ENCODE measurements around the gene LRRC8D. TPM values are rescaled to one million over a fixed set of nuclear protein-coding genes. Genes with fewer than 3 reads are reported as not detected.
A peak's percentile ranks its signal among the peaks of the same experiment; 100 is the strongest.

The LRRC8D gene
- total and polyA plus RNA-seq, 9 of the 15 experiments (the other 6 are each of a cell fraction or from before 2014, with no cell fraction given) = 3.4 to 53.9 (median 15.9) TPM

DNA sequence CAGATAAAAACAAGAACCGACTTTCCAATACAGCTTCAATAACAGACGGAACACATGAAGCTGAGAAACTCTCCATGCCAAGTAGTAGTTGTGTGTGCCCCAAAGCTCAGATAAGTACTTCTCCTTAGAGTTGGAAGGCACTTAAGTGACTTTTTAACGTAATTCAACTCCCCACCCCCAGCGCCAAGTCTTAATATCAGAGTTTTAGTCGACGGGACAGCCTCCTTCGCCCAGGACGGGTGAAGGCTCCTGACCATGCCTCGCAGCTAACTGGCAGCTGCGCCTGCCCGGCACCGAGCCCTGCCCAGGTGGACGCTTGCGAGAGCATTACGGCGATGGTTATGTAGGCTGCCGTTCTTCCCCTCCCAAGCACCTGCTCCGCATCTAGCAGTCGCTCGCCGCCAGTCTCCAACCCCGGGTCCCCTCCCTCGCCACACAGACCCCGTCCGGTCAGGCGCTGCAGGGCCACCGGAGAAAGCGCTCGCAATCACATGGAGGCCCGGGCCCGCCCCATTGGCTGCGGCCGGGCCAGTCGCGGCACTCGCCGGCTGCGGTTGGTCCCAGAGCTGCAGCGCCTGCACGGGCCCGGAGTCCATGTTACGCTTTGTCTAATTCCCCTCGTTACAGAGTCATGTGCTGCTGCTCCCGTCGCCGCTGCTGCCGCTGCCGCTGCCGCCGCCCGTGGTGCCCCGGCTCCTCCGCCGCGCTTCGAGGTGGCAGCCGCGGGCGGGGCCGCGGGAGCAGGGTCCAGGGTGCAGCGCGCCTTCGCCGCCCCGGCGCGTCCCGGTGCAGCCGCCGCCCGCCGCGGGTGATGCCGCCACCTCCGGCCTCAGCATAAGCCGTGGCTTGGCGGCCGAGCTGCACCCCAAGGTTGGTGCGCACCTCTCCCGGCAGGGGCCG is at the start of gene LRRC8D (continued):
- TF ChIP-seq MYC (IDR thresholded peaks at IDR 0.05; ENCODE audit: low read depth, low read length) = peak; percentile 67
- no peak for TF ChIP-seq MYC (CRISPR knock-in tag; IDR thresholded peaks at IDR 0.05; ENCODE audit: borderline replicate concordance, low read depth)
- TF ChIP-seq STAG1 (CRISPR knock-in tag; IDR thresholded peaks at IDR 0.05; ENCODE audit: borderline replicate concordance) = no peak
- no peak for TF ChIP-seq HDGF (IDR thresholded peaks at IDR 0.05)
- TF ChIP-seq ZNF740 (CRISPR knock-in tag; IDR thresholded peaks at IDR 0.05) = peak; percentile 52; the same call in 1 of the 2 replicates
- no peak for TF ChIP-seq ZNF740 (tag; IDR thresholded peaks at IDR 0.05)
- TF ChIP-seq ZNF764 (CRISPR knock-in tag; IDR thresholded peaks at IDR 0.05; ENCODE audit: low read depth) = no peak
- TF ChIP-seq, protein P1, sequence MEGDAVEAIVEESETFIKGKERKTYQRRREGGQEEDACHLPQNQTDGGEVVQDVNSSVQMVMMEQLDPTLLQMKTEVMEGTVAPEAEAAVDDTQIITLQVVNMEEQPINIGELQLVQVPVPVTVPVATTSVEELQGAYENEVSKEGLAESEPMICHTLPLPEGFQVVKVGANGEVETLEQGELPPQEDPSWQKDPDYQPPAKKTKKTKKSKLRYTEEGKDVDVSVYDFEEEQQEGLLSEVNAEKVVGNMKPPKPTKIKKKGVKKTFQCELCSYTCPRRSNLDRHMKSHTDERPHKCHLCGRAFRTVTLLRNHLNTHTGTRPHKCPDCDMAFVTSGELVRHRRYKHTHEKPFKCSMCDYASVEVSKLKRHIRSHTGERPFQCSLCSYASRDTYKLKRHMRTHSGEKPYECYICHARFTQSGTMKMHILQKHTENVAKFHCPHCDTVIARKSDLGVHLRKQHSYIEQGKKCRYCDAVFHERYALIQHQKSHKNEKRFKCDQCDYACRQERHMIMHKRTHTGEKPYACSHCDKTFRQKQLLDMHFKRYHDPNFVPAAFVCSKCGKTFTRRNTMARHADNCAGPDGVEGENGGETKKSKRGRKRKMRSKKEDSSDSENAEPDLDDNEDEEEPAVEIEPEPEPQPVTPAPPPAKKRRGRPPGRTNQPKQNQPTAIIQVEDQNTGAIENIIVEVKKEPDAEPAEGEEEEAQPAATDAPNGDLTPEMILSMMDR (IDR thresholded peaks at IDR 0.05 in 2 of 3, conservative IDR thresholded peaks at IDR 0.05 in 1 of 3; ENCODE audit: insufficient read depth in 2 of 3, low read depth in 1 of 3, low read length in 3 of 3) = 0 out of 6 replicates have a peak, but pooled peaks of 1 of the 3 experiments have one; percentile 6
- TF ChIP-seq RFX1 (IDR thresholded peaks at IDR 0.05) = no peak
- peak; percentile 79 for TF ChIP-seq ZNF592 (IDR thresholded peaks at IDR 0.05)
- TF ChIP-seq RBM25 (IDR thresholded peaks at IDR 0.05; ENCODE audit: low read depth, low read length, severe bottlenecking) = peak; percentile 85
- 0 out of 2 replicates have a peak, but pooled peaks have one; percentile 21 for TF ChIP-seq ZNF175 (CRISPR knock-in tag; IDR thresholded peaks at IDR 0.05; ENCODE audit: low read depth)
- TF ChIP-seq, protein P2, sequence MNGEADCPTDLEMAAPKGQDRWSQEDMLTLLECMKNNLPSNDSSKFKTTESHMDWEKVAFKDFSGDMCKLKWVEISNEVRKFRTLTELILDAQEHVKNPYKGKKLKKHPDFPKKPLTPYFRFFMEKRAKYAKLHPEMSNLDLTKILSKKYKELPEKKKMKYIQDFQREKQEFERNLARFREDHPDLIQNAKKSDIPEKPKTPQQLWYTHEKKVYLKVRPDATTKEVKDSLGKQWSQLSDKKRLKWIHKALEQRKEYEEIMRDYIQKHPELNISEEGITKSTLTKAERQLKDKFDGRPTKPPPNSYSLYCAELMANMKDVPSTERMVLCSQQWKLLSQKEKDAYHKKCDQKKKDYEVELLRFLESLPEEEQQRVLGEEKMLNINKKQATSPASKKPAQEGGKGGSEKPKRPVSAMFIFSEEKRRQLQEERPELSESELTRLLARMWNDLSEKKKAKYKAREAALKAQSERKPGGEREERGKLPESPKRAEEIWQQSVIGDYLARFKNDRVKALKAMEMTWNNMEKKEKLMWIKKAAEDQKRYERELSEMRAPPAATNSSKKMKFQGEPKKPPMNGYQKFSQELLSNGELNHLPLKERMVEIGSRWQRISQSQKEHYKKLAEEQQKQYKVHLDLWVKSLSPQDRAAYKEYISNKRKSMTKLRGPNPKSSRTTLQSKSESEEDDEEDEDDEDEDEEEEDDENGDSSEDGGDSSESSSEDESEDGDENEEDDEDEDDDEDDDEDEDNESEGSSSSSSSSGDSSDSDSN (IDR thresholded peaks at IDR 0.05; ENCODE audit: borderline replicate concordance in 1 of 2, low read depth in 2 of 2, low read length in 2 of 2) = peak; percentile 65 to 89; a peak in 2 of 4 replicates
- no peak for TF ChIP-seq XRCC4 (IDR thresholded peaks at IDR 0.05; ENCODE audit: extremely low read depth, insufficient read depth, insufficient read length)
- TF ChIP-seq YY1 (IDR thresholded peaks at IDR 0.05; ENCODE audit: borderline replicate concordance in 1 of 3, control insufficient read depth in 1 of 3, extremely low read depth in 1 of 3, insufficient read depth in 3 of 3, insufficient read length in 1 of 3, insufficient replicate concordance in 2 of 3, low read depth in 1 of 3, low read length in 2 of 3) = peak in 2 of 3 experiments; percentile 58 to 75
